H1 (cell line): Measurements from ENCODE around the gene CEACAM6.

ENCODE experiments used
- ATF2 ChIP-seq: IDR thresholded peaks from 2 replicates; pipeline ENCODE4 v1.6.1; 2012; ENCODE audit warnings: low read length, inconsistent platforms
- CEBPB ChIP-seq: IDR thresholded peaks from 2 replicates; pipeline ENCODE4 v1.6.1; 2012; ENCODE audit warnings: low read depth, low read length
- GTF2F1 ChIP-seq: IDR thresholded peaks from 2 replicates; pipeline ENCODE4 v1.6.1; 2012; ENCODE audit warnings: low read depth, low read length, improper control_type of control experiment, borderline replicate concordance
- NANOG ChIP-seq: IDR thresholded peaks from 2 replicates; pipeline ENCODE4 v1.6.1; 2011; ENCODE audit warnings: low read length, low read depth, mild to moderate bottlenecking, inconsistent platforms; ENCODE audit not compliant: insufficient read depth, poor library complexity, severe bottlenecking
- PHF8 ChIP-seq: fragments of 200-600 bp; sonication (generic); conservative IDR thresholded peaks from 2 replicates; pipeline ENCODE4 v1.7.1; 2012; ENCODE audit warnings: low read depth, mild to moderate bottlenecking, inconsistent platforms, low read length, moderate library complexity
- POLR2A ChIP-seq, 2 experiments: IDR thresholded peaks; 1 replicate in 1 of 2; 2 replicates in 1 of 2; pipeline ENCODE4 v1.6.1; 2011; ENCODE audit warnings: low read depth in 2 of 2, low read length in 2 of 2, mild to moderate bottlenecking in 2 of 2; ENCODE audit errors: control extremely low read depth in 1 of 2
- RAD21 ChIP-seq, 2 experiments: IDR thresholded peaks in 1 of 2; conservative IDR thresholded peaks in 1 of 2; 2 replicates each; pipeline ENCODE4 v1.6.1; 2011; ENCODE audit warnings: low read depth in 2 of 2, low read length in 2 of 2, improper control_type of control experiment in 1 of 2, inconsistent platforms in 1 of 2, mild to moderate bottlenecking in 1 of 2, moderate library complexity in 1 of 2
- SUZ12 ChIP-seq: fragments of 200-600 bp; sonication (generic); IDR thresholded peaks from 2 replicates; pipeline ENCODE4 v1.6.1; 2012; ENCODE audit warnings: mild to moderate bottlenecking, inconsistent platforms, low read length, moderate library complexity, mixed read lengths
- TF ChIP-seq, protein P1 (sequence below), 3 experiments: IDR thresholded peaks; 1 replicate in 2 of 3; 2 replicates in 1 of 3; pipeline versions ENCODE4 v1.5.1 to v1.6.1; 2011; ENCODE audit warnings: low read length in 3 of 3, mild to moderate bottlenecking in 3 of 3, inconsistent platforms in 2 of 3, low read depth in 1 of 3, moderate library complexity in 1 of 3; ENCODE audit not compliant: insufficient read depth in 1 of 3; ENCODE audit errors: control extremely low read depth in 1 of 3
- TF ChIP-seq, protein P2 (sequence below): IDR thresholded peaks from 2 replicates; pipeline ENCODE4 v1.6.1; 2012; ENCODE audit warnings: inconsistent platforms

- TF ChIP-seq, protein P1, sequence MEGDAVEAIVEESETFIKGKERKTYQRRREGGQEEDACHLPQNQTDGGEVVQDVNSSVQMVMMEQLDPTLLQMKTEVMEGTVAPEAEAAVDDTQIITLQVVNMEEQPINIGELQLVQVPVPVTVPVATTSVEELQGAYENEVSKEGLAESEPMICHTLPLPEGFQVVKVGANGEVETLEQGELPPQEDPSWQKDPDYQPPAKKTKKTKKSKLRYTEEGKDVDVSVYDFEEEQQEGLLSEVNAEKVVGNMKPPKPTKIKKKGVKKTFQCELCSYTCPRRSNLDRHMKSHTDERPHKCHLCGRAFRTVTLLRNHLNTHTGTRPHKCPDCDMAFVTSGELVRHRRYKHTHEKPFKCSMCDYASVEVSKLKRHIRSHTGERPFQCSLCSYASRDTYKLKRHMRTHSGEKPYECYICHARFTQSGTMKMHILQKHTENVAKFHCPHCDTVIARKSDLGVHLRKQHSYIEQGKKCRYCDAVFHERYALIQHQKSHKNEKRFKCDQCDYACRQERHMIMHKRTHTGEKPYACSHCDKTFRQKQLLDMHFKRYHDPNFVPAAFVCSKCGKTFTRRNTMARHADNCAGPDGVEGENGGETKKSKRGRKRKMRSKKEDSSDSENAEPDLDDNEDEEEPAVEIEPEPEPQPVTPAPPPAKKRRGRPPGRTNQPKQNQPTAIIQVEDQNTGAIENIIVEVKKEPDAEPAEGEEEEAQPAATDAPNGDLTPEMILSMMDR (IDR thresholded peaks at IDR 0.05; ENCODE audit: control extremely low read depth in 1 of 3, insufficient read depth in 1 of 3, low read depth in 1 of 3, low read length in 3 of 3), result no peak
- TF ChIP-seq CEBPB (no peak), SUZ12 (no peak), ATF2 (no peak), GTF2F1 (no peak), PHF8 (no peak), POLR2A (IDR thresholded peaks at IDR 0.05; ENCODE audit: control extremely low read depth in 1 of 2, low read depth in 2 of 2, low read length in 2 of 2) (no peak), NANOG (no peak), RAD21 (IDR thresholded peaks at IDR 0.05 in 1 of 2, conservative IDR thresholded peaks at IDR 0.05 in 1 of 2; ENCODE audit: low read depth in 2 of 2, low read length in 2 of 2) (no peak)
- TF ChIP-seq, protein P2, sequence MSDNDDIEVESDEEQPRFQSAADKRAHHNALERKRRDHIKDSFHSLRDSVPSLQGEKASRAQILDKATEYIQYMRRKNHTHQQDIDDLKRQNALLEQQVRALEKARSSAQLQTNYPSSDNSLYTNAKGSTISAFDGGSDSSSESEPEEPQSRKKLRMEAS, result no peak
Measured at GRCh38 chr19:41708481-41708880, 46.8 kb upstream of the CEACAM6 start, which contains the start of gene CEACAM5.
